ENCODE results near the gene TRIM8.

- TF ChIP-seq POLR2A (IDR thresholded peaks at IDR 0.05; ENCODE audit: low read length), result no peak
- no peak for TF ChIP-seq GATA1 (IDR thresholded peaks at IDR 0.05; ENCODE audit: low read depth, low read length)
These were observed 29.4 kb upstream of the TRIM8 start for GRCh38 chr10:102614888-102615287.
